ENCODE results near the gene SLC7A11.
"Not testable (repeated sequence)": the region's sequence is repeated elsewhere in the genome, so short reads cannot be mapped to it uniquely, and the experiment has no call there.

Gene SLC7A11

GRCh38 chr4:138218976-138219375 lies 23.2 kb downstream of the SLC7A11 start:
- H3K4me1 ChIP-seq (ENCODE audit: low read depth, poor library complexity, severe bottlenecking), result no peaks in the 10 kb centered on the region
- H3K9ac ChIP-seq, result no peak overlapping the region
- H2AFZ ChIP-seq (ENCODE audit: low read depth), result no peak overlapping the region
- H4K20me1 ChIP-seq (ENCODE audit: insufficient read depth), result no peaks in the 10 kb centered on the region
- H3K27me3 ChIP-seq (ENCODE audit: insufficient read depth, low read depth), result no peaks in the 10 kb centered on the region
- H3K79me2 ChIP-seq (ENCODE audit: insufficient read depth, low read depth), result no peaks in the 10 kb centered on the region
- H3K27ac ChIP-seq, result no peak overlapping the region
- no peak overlapping the region for H3K4me3 ChIP-seq (IDR thresholded peaks at IDR 0.05; ENCODE audit: insufficient read depth, low read depth, low read length)
- H3K4me2 ChIP-seq, result no peak overlapping the region
- TF ChIP-seq CTCF (conservative IDR thresholded peaks at IDR 0.05; ENCODE audit: low read depth, low read length), result no peak
- no peaks in the 10 kb centered on the region for H3K36me3 ChIP-seq (ENCODE audit: insufficient read depth)

- no peak overlapping the region for H3K4me2 ChIP-seq
- H3K4me1 ChIP-seq (ENCODE audit: low read depth, poor library complexity, severe bottlenecking), result no peaks in the 10 kb centered on the region
- H3K9ac ChIP-seq, result no peak overlapping the region
- no peak overlapping the region for H3K4me3 ChIP-seq (IDR thresholded peaks at IDR 0.05; ENCODE audit: insufficient read depth, low read depth, low read length)
- no peaks in the 10 kb centered on the region for H3K79me2 ChIP-seq (ENCODE audit: insufficient read depth, low read depth)
- H3K27ac ChIP-seq, result no peak overlapping the region
- H3K36me3 ChIP-seq (ENCODE audit: insufficient read depth), result no peaks in the 10 kb centered on the region
- TF ChIP-seq CTCF (conservative IDR thresholded peaks at IDR 0.05; ENCODE audit: low read depth, low read length), result no peak
- H3K27me3 ChIP-seq (ENCODE audit: insufficient read depth, low read depth), result no peaks in the 10 kb centered on the region
- no peak overlapping the region for H2AFZ ChIP-seq (ENCODE audit: low read depth)
- H4K20me1 ChIP-seq (ENCODE audit: insufficient read depth), result no peaks in the 10 kb centered on the region
These were observed 24.6 kb downstream of the SLC7A11 start for GRCh38 chr4:138217567-138217966.

GRCh38 chr4:138216272-138216867 lies 25.8 kb downstream of the SLC7A11 start:
- no peak overlapping the region for H3K27ac ChIP-seq
- no peak overlapping the region for H3K9ac ChIP-seq

GRCh38 chr4:138210576-138210975 lies 31.6 kb downstream of the SLC7A11 start:
- not testable (repeated sequence) for H3K4me3 ChIP-seq (IDR thresholded peaks at IDR 0.05; ENCODE audit: insufficient read depth, low read depth, low read length); H3K9ac ChIP-seq; H3K4me1 ChIP-seq (ENCODE audit: low read depth, poor library complexity, severe bottlenecking); H3K4me2 ChIP-seq; H4K20me1 ChIP-seq (ENCODE audit: insufficient read depth); H3K36me3 ChIP-seq (ENCODE audit: insufficient read depth); H3K79me2 ChIP-seq (ENCODE audit: insufficient read depth, low read depth); H2AFZ ChIP-seq (ENCODE audit: low read depth); H3K27ac ChIP-seq; H3K27me3 ChIP-seq (ENCODE audit: insufficient read depth, low read depth)

More at GRCh38 chr4:138216272-138216867, 25.8 kb downstream of the SLC7A11 start:
- Histone ChIP-seq H2AFZ (ENCODE audit: low read depth) (no peak overlapping the region), H4K20me1 (ENCODE audit: insufficient read depth) (no peaks in the 10 kb centered on the region), H3K4me2 (no peak overlapping the region), H3K79me2 (ENCODE audit: insufficient read depth, low read depth) (no peaks in the 10 kb centered on the region), H3K4me3 (IDR thresholded peaks at IDR 0.05; ENCODE audit: insufficient read depth, low read depth, low read length) (no peak overlapping the region), H3K36me3 (ENCODE audit: insufficient read depth) (no peaks in the 10 kb centered on the region), H3K27me3 (ENCODE audit: insufficient read depth, low read depth) (no peaks in the 10 kb centered on the region), H3K4me1 (ENCODE audit: low read depth, poor library complexity, severe bottlenecking) (no peaks in the 10 kb centered on the region)
- no peak for TF ChIP-seq CTCF (conservative IDR thresholded peaks at IDR 0.05; ENCODE audit: low read depth, low read length)

GRCh38 chr4:138209094-138209493 lies 33.1 kb downstream of the SLC7A11 start:
- H3K27ac ChIP-seq, result no peak overlapping the region
- H3K79me2 ChIP-seq (ENCODE audit: insufficient read depth, low read depth), result no peaks in the 10 kb centered on the region
- H3K36me3 ChIP-seq (ENCODE audit: insufficient read depth), result no peaks in the 10 kb centered on the region
- H3K4me2 ChIP-seq, result no peak overlapping the region
- H3K4me3 ChIP-seq (IDR thresholded peaks at IDR 0.05; ENCODE audit: insufficient read depth, low read depth, low read length), result no peak overlapping the region
- no peak overlapping the region for H2AFZ ChIP-seq (ENCODE audit: low read depth)
- H3K4me1 ChIP-seq (ENCODE audit: low read depth, poor library complexity, severe bottlenecking), result no peaks in the 10 kb centered on the region
- no peak overlapping the region for H3K9ac ChIP-seq
- H4K20me1 ChIP-seq (ENCODE audit: insufficient read depth), result no peaks in the 10 kb centered on the region
- no peaks in the 10 kb centered on the region for H3K27me3 ChIP-seq (ENCODE audit: insufficient read depth, low read depth)
- TF ChIP-seq CTCF (conservative IDR thresholded peaks at IDR 0.05; ENCODE audit: low read depth, low read length), result no peak

All from KMS-11 (cell line).